GM18909 (cell line): ENCODE results near the gene IGSF9B.
A peak's percentile ranks its signal among the peaks of the same experiment; 100 is the strongest.
"Not testable (repeated sequence)": the region's sequence is repeated elsewhere in the genome, so short reads cannot be mapped to it uniquely, and the experiment has no call there.

ENCODE experiments used
- ATAC-seq: cut with Tn5 transposase; IDR thresholded peaks from one replicate; pipeline ENCODE4 v1.9.1; 2021; ENCODE audit warnings: mild to moderate bottlenecking; ENCODE audit not compliant: unreplicated experiment, poor library complexity

Gene IGSF9B, protein sequence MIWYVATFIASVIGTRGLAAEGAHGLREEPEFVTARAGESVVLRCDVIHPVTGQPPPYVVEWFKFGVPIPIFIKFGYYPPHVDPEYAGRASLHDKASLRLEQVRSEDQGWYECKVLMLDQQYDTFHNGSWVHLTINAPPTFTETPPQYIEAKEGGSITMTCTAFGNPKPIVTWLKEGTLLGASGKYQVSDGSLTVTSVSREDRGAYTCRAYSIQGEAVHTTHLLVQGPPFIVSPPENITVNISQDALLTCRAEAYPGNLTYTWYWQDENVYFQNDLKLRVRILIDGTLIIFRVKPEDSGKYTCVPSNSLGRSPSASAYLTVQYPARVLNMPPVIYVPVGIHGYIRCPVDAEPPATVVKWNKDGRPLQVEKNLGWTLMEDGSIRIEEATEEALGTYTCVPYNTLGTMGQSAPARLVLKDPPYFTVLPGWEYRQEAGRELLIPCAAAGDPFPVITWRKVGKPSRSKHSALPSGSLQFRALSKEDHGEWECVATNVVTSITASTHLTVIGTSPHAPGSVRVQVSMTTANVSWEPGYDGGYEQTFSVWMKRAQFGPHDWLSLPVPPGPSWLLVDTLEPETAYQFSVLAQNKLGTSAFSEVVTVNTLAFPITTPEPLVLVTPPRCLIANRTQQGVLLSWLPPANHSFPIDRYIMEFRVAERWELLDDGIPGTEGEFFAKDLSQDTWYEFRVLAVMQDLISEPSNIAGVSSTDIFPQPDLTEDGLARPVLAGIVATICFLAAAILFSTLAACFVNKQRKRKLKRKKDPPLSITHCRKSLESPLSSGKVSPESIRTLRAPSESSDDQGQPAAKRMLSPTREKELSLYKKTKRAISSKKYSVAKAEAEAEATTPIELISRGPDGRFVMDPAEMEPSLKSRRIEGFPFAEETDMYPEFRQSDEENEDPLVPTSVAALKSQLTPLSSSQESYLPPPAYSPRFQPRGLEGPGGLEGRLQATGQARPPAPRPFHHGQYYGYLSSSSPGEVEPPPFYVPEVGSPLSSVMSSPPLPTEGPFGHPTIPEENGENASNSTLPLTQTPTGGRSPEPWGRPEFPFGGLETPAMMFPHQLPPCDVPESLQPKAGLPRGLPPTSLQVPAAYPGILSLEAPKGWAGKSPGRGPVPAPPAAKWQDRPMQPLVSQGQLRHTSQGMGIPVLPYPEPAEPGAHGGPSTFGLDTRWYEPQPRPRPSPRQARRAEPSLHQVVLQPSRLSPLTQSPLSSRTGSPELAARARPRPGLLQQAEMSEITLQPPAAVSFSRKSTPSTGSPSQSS (N-terminal part only)

DNA sequence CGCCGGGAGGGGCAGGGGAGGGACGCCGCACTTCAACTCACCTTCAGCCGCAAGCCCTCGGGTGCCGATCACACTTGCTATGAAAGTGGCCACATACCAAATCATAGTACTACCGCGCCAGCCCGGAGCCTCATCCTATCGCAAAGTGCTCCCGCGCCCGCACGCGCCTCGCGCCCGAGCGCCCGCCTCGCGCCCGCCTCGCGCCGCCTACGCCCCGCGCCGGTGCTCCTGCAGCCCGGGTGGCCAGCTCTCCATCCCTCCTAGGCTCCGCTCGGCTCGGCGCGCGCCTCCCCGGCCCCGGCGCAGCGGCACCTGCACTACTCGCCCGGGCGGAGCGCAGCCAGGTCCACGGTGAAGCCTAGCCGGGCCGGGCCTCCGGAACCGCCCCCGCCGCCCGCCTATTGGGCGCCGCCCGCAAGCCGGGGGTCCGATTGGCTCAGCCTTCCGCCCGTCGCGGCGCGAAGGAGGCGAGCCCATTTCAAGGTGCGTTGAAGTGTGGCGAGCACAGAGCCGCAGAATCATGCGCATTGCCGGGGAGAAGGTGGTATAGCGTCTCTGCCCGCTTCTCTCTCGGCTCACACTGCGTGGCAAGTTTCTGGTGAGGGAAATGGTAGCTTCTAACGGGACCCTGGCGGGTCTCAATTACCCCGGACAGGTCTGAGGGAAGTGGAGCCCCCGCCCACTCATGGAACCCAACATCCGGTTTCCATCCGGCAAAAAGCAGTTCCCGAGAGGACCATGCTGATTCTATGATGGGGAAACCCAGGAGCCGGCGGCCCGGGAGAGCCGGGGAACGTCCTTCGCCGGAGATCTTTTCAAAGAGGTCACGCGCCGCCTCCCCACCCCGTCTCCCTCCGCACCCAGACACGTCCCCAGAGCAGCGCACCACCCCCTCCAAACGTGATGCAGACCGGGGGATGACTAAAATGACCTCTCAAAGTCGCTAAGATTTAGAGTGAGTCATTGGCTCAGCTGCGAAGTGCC is at the start of gene IGSF9B:
Gene IGSF9B, minus strand, starts transcription at position 319 of the 984 bp plus-strand sequence. Its CDS starts 214 bp downstream, at position 105.
- peak; percentile 99 for ATAC-seq

DNA sequence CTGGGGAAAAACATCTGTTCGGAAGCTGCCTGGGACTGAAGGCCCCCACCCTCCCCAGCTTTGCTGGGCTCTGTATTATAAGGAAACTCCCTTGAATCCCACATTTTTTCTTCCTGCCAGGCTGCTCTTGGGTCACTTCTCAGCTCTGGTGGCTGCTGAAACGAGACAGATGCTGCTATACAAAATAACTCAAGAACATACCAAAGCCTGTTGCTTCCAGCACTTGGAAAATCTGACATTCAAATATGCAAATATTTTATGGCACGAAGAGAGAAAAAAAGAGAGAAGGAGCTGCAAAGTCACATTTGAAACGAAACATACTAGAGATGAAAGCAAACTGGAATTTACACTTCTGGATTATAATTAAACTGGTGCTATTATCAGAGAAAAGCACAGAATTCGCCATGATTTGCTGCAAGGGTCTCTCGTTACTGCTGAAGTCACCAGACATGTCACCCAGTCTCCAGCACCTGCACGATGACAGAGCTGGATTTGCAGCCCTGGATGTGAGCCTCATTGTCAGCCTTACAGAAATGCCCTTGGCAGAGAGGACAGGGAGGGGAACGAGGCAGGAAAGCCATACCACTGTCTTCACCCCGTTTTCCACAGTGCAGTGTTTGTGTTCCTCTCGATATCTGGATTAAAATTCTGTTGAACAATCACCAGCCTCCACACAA is 47.9 kb upstream of the IGSF9B start:
- no peak for ATAC-seq

DNA sequence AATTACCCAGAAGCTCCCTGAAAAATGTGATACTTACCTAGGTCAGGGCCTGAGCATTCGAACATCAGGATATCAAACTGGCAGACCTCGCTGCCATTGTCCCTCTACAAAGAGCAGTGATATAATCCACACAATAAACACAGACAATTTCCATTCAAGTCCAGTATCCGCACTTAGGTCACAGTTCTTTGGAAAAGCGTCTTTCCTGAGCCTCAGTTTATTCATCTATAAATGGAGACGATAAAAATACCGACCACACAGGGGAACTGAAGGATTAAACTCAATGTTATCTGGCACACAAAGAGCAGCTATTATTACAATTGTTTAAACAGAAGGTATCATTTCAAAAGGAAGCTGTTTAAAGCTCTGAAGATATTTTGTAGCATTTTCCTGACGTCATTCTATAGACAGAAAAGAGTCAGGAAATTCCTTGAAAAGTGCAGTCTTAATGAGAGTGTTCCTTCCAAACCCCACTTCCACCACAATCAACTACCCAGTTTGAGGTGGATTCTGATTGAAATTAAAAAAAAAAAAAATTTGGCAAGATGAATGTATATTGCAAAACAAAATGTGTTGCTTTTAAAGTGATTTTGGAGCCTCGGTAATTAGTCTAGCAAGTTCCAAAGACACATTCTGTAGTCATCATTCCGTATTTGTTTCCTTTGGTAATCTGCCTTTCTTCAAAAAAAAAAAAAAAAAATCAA is 47.2 kb upstream of the IGSF9B start:
- no peak for ATAC-seq

DNA sequence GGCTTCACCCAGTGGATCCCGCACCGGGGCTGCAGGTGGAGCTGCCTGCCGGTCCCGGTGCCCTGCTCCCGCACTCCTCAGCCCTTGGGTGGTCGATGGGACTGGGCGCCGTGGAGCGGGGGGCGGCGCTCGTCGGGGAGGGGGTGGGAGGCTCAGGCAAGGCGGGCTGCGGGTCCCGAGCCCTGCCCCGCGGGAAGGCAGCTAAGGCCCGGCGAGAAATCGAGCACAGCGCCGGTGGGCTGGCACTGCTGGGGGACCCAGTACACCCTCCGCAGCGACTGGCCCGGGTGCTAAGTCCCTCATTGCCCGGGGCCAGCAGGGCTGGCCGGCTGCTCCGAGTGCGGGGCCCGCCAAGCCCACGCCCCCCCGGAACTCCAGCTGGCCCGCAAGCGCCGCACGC is 46.1 kb upstream of the IGSF9B start:
- ATAC-seq = not testable (repeated sequence)

DNA sequence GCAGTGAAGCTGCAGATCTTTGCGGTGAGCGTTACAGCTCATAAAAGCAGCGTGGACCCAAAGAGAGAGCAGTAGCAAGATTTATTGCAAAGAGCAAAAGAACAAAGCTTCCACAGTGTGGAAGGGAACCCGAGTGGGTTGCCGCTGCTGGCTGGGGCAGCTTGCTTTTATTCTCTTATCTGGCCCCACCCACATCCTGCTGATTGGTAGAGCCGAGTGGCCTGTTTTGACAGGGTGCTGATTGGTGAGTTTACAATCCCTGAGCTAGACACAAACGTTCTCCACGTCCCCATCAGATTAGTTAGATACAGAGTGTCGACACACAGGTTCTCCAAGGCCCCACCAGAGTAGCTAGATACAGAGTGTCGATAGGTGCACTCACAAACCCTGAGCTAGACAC is 45.6 kb upstream of the IGSF9B start:
- not testable (repeated sequence) for ATAC-seq

DNA sequence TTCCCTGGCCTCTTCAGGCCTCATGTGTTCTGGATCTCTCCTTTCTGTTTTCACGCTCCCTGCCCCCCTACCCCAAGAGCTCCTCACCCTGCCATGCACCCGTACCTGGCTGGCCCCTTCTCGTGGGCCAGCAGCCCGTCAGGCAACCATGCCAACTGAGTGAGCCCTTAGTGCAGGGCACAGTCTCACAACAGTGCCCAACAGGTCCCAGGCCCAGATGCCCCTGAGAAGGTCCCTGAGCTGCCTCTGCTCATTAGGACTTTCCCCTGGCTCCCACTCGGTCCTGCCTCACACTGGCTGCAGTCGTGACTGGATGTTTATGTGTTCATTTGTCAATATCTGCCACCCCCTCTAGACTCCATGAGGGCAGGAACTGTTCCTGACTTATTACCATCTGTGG is 44.8 kb upstream of the IGSF9B start:
- no peak for ATAC-seq

DNA sequence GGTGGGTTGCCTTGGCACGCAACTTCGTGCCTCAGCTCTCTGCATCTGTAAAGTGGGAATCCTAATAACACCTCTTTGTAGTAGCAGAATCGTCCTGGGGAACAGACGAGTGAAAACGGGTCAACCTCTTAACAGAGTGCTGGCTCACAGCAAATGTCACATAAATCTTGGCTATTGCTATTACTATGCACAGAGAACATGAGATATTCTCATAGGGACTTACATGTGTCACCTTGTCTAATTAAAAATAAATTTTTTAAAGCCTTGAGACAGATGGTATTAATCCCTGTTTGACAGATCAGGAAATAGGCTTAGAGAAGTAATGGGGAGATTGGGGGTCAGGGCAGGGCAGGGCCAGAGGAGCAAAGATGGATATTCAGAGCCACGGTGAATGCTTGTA is 44.3 kb upstream of the IGSF9B start:
- ATAC-seq = no peak

DNA sequence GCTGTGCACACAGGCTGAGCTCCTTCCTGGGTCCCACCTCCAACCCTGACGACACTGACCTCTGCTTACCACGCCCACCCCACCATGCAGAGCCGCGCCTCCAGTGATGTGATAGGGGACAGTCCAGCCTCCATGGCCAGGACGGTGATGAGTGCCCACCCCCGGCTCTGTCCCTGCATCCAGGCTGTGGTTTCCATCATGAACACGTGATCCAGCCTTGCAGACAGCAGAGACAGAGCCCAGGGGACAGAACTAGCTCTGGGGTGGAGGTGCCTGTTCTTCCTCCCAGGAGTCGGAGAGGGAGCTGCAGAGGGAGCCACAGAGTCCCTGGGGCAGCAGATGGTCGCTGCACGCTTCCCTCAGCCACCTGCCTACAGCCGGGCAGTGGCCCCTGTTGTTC is 42.6 kb upstream of the IGSF9B start:
- no peak for ATAC-seq

DNA sequence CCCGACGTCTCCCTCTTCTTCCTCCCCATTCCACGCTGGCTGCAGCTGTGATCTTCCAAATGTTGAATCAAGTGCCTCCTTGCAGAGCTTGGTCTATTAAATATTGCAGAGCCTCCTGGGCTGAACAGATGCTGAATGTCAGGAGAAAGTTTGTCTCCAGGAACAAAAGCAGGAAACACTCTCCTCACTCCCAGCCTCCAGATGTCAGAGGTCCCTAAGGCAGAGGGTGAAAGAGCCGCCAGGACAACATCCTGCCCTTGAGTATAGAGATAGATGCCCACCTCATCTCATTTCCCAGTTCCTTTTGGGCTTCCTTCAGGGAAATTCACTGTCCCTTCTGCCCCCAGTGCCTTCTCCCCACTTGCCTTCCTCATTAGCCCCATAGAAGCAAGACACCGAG is 40.8 kb upstream of the IGSF9B start:
- no peak for ATAC-seq

DNA sequence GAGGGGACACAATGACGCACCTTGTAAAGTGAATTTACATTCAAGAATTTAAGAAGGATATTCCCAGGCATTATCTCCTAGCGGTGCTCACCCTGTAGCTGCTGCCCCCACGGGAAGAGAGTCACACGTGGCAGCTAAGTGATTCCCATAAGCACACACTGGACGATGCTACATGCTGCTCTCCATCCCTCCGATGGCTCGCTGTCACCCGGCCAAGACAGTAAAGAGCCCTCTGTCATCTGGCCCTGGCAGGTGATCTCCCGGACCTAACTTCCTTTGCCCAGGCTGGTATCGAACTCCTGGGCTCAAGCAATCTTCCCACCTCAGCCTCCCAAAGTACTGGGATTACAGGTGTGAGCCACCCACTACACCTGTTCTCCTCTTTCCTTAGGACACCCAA is 39.9 kb upstream of the IGSF9B start:
- no peak for ATAC-seq

DNA sequence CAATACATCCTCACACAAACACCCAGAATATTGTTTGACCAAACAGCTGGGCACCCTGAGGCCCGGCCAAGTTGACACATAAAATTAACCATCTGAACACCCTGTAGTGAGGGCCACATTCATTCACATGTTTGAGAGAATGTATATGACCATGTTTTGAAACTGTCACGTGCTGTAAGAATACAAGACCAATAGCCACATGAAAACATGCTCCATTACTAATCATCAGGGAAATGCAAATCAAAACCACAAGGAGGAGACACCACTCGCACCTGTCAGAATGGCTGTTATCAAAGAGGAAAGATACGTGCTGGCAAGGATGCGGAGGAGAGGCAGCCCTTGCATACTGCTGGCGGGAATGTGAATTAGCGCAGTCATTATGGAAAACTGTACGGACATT is 38.3 kb upstream of the IGSF9B start:
- no peak for ATAC-seq

DNA sequence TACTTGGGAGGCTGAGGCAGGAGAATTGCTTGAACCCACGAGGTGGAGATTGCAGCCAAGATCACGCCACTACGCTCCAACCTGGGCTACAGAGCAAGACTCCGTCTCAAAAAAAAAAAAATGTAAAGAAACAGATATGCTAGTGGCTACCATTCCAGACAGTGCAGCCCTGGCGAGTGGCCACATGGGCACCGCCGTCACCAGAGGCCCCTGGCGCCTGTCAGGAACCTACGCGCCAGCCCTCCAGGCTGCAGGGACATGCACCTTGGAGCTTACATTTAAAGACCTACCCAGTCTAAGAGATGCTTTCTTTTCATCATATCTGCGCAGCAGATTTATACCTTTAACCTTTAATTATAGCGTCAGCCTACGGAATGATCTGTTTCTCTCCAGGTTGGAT is 37.2 kb upstream of the IGSF9B start:
- no peak for ATAC-seq

DNA sequence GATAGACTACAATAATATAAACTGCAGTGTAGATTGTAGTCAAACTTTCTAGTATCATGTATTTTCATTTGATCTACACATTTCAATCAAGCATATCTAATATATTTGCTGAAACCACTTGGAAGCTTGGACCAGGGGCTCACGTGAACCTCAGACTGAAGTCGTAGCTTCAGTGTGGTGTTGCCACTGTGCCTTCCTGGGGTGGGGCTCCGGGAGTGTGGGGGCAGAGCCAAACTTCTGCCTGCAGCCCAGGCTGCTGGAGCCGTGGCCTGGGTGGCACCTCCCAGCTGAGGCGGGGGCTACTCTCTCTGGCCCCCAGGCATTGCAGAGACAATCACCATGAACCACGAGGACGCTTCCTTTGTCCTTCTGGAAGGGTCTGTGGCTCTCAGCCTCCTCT is 36.3 kb upstream of the IGSF9B start:
- no peak for ATAC-seq

DNA sequence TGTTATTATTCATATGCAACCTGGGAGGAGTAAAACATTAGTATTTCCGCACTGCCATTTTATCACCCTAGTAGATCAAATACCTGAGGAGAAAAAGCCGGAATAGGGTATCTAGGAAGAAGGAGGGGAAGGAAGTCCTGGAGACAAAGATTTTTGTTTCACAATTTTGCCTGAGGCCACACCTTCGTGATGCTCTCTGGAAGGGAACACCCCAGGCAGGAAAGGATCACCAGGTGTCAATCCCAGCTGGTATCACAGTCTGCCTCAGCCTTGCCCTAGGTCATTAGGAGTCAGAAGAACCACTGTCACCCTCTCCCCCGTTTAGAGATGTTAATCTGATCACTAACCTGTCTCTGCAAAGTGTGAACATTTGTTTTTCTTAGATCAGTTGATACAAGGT is 35.4 kb upstream of the IGSF9B start:
- no peak for ATAC-seq

DNA sequence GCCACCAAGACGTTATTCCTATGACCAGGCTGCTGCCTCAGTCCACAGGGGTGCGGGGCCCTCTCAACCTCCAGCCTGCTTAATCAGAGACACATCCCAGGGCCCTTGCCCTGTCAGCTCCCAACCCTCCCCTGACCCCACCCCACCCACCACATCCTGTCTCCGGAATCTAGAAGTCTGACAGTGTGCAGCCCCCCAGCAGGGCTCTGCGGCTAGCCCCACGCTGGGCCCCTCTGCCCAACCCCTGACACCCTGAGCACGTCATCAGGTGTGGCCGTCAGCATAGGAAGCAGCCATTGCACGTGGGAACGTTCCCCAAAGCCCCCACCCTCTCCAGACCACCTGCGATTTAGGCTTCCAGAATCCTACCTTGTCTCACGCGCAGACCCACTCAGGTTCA is 34.3 kb upstream of the IGSF9B start:
- no peak for ATAC-seq

DNA sequence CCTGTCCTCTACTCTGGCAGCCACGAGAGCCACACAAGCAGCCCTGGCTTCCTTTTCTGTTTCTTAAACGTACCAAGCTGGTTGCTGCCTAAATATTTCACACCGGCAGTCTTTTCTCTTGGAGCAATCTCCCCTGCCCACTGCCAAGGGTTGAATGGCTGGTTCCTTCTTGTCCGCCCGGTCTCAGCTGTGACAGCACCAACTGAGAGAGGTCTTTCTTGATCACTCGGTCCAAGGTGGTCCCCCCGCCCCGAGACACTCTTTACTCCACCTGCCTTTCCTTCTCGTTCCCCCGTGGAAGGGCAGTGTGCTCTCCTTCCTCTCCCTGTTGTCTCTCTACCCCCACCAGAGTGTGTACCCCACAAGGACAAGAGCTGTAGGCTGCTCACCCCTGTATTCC is 33.7 kb upstream of the IGSF9B start:
- no peak for ATAC-seq

DNA sequence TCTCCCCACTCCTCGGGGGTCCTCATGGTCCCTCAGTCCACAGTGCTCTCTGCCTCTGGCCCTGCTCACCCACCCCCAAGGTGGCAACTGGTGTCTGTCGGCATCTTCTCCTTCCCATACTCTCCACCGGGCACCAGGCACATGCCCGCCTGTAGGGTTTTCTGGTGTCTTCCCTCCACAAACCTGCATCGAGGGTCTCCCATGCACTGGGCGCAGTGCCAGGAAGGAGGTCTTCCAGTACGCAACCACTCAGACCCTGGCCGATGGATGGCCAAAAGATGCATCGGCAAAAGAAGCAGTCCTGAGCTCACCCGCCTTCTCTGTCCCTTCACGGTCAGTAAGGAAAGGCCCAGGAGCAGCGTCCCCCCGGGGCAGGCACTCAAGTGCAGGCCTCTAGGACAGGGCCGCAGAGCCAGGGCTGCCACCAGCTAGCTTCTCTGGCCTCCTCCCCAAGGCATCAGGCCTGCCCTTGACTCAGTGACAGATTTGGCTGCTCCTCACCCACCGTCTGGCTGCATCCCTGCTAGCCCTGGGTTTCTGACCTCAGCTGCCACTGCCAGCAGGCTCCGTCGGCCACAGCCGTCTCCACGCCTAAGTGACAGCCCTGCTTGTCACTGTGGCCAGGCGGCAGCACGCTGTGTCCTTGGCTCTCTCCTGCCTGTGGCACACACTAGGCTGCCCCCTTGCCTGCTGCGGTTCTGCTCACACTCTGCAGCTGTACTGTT is 32.1 kb upstream of the IGSF9B start:
- no peak for ATAC-seq

DNA sequence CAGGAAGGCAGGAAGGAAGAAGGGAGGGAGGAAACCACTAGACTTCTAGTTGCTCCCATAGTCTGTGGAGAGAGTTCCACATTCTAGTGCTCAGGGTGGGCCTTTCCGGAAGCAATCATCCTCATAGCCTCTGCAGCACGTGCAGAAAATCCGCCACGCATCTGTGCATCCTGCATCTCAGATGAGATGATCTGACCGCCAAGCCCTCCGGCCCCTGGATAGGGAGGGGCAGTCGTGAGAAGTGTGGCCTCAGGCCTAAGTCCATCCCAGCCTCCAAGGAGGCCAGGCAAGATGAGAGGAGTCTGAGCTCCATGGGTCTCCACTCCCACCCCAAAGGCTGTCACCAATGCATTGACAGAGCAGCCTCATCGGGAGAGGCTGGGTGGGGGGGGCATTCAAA is 30.4 kb upstream of the IGSF9B start:
- ATAC-seq = no peak
